ACHN (cell line): Measurements from ENCODE around the gene CCDC137.

Experiments used
- DNase-seq: peaks from one replicate; pipeline ENCODE4 v3.0.0-alpha.2; 2015
- in situ Hi-C: cut with HindIII; loops from 2 replicates; pipeline ENCODE4 v1.10.0; 2017; ENCODE audit warnings: low sequenced_read_pairs, low pct_ligation_motif_present, low pct_unique_long_range_greater_than_20kb

The CCDC137 gene

GRCh38 chr17:81648013-81648706 lies 18.4 kb upstream of the CCDC137 start:
- in situ Hi-C loops = no loop called here
- no peak for DNase-seq

- in situ Hi-C loops = no loop called here
- DNase-seq = no peak
Observed at GRCh38 chr17:81648707-81649085, 17.8 kb upstream of the CCDC137 start.

GRCh38 chr17:81650951-81651350 lies 15.6 kb upstream of the CCDC137 start:
- in situ Hi-C loops = no loop called here
- no peak for DNase-seq

- DNase-seq = peak; percentile 96
- in situ Hi-C loops = no loop called here
Observed at GRCh38 chr17:81651692-81652091, 14.8 kb upstream of the CCDC137 start.

GRCh38 chr17:81652906-81653771 lies 13.4 kb upstream of the CCDC137 start:
- in situ Hi-C loops = no loop called here
- DNase-seq = no peak

- no peak for DNase-seq
- in situ Hi-C loops = no loop called here
Observed at GRCh38 chr17:81655378-81656117, 11.0 kb upstream of the CCDC137 start.

GRCh38 chr17:81656118-81656743 lies 10.3 kb upstream of the CCDC137 start, which contains the start of gene PDE6G:
TSS of gene PDE6G (minus strand) at chr17:81656542. CDS start at chr17:81653305, 3,237 bp downstream.
- in situ Hi-C loops = no loop called here
- no peak for DNase-seq

- in situ Hi-C loops = no loop called here
- DNase-seq = no peak
Observed at GRCh38 chr17:81656835-81657234, 9.7 kb upstream of the CCDC137 start.

- DNase-seq = no peak
- in situ Hi-C loops = no loop called here
Observed at GRCh38 chr17:81659038-81659437, 7.5 kb upstream of the CCDC137 start.

- in situ Hi-C loops = no loop called here
Observed at GRCh38 chr17:81660441-81660840, 6.1 kb upstream of the CCDC137 start.

GRCh38 chr17:81662002-81662401 lies 4.5 kb upstream of the CCDC137 start:
- DNase-seq = no peak
- in situ Hi-C loops = no loop called here

More at GRCh38 chr17:81660441-81660840, 6.1 kb upstream of the CCDC137 start:
- DNase-seq = no peak

GRCh38 chr17:81664051-81664470 lies 2.5 kb upstream of the CCDC137 start:
- no peak for DNase-seq
- in situ Hi-C loops = no loop called here

- in situ Hi-C loops = no loop called here
- DNase-seq = peak; percentile 29
Observed at GRCh38 chr17:81665205-81666091, 1.1 kb upstream of the CCDC137 start.

GRCh38 chr17:81666092-81666341 lies 520 bp upstream of the CCDC137 start:
- in situ Hi-C loops = no loop called here
- peak; percentile 34 for DNase-seq

GRCh38 chr17:81667754-81668153 lies 1.2 kb downstream of the CCDC137 start:
- DNase-seq = no peak

GRCh38 chr17:81672504-81672903 lies 6.0 kb downstream of the CCDC137 start:
- in situ Hi-C loops = no loop called here
- DNase-seq = no peak

More at GRCh38 chr17:81667754-81668153, 1.2 kb downstream of the CCDC137 start:
- in situ Hi-C loops = no loop called here

GRCh38 chr17:81672954-81673353 lies 6.4 kb downstream of the CCDC137 start:
- DNase-seq = no peak
- in situ Hi-C loops = no loop called here
